ENCODE data around the gene TOP2B.

The TOP2B gene

DNA sequence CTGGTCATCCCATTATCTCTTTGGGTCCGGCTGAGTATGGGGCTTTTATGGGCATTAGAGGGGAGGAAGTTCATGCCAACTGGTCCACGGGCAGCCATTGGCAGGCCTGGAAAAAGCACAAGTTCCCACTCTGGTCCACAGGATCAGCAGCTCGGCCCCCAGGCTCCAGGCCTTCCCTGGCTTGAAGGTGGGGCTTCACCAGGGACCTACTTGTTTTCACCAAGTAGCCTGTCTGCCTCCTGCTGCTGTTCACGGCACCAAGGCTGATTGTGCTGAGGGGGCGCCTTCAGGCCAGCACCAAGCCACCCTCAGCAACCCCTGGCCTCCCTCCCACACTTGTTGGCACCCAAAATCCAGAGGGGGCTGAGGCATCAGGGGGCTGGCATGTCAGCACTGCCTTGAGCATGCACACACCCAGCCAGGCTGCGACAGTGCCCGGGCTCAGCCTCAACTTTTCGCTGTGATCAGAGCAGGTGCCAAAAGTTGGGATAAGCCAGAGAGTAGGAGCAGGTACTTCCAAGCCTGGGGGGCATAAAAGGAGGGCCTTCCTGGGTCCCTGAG lies 9.1 kb upstream of the TOP2B start:
- no peaks in the 10 kb centered on the region for H3F3A ChIP-seq (ENCODE audit: low read depth)
- no peak overlapping the region for H2AFZ ChIP-seq (ENCODE audit: low read length)
- no peaks in the 10 kb centered on the region for H4K20me1 ChIP-seq (ENCODE audit: insufficient read depth, low read length, poor library complexity, severe bottlenecking)
- H3K36me3 ChIP-seq (ENCODE audit: insufficient read depth, low read length) = no peaks in the 10 kb centered on the region
- H3K9me2 ChIP-seq (replicated peaks; ENCODE audit: low read depth, low read length) = no peaks in the 10 kb centered on the region
- H3K4me3 ChIP-seq (ENCODE audit: low read length, poor library complexity, severe bottlenecking) = no peak overlapping the region
- H3K27me3 ChIP-seq (ENCODE audit: insufficient read depth, low read length, poor library complexity, severe bottlenecking) = no peaks in the 10 kb centered on the region
- H3K4me2 ChIP-seq (ENCODE audit: low read depth, low read length, poor library complexity, severe bottlenecking) = no peak overlapping the region
- peaks cover 12% of the 10 kb centered on the region for H3K9me3 ChIP-seq (ENCODE audit: insufficient read depth, low read depth, low read length)
- no peaks in the 10 kb centered on the region for H3K79me2 ChIP-seq (ENCODE audit: insufficient read depth, low read length)
- TF ChIP-seq, protein P1, sequence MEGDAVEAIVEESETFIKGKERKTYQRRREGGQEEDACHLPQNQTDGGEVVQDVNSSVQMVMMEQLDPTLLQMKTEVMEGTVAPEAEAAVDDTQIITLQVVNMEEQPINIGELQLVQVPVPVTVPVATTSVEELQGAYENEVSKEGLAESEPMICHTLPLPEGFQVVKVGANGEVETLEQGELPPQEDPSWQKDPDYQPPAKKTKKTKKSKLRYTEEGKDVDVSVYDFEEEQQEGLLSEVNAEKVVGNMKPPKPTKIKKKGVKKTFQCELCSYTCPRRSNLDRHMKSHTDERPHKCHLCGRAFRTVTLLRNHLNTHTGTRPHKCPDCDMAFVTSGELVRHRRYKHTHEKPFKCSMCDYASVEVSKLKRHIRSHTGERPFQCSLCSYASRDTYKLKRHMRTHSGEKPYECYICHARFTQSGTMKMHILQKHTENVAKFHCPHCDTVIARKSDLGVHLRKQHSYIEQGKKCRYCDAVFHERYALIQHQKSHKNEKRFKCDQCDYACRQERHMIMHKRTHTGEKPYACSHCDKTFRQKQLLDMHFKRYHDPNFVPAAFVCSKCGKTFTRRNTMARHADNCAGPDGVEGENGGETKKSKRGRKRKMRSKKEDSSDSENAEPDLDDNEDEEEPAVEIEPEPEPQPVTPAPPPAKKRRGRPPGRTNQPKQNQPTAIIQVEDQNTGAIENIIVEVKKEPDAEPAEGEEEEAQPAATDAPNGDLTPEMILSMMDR (conservative IDR thresholded peaks at IDR 0.05; ENCODE audit: low read length) = no peak
- no peak for TF ChIP-seq EZH2phosphoT487 (IDR thresholded peaks at IDR 0.05; ENCODE audit: borderline replicate concordance)
- H3K9ac ChIP-seq (ENCODE audit: low read depth, low read length, poor library complexity, severe bottlenecking) = no peak overlapping the region
- peaks cover 11% of the 10 kb centered on the region for H3K4me1 ChIP-seq (ENCODE audit: insufficient read depth, low read length, poor library complexity, severe bottlenecking)

- no peak overlapping the region for H2AFZ ChIP-seq (ENCODE audit: low read length)
- peak overlapping the region; percentile 86 for H3K9ac ChIP-seq (ENCODE audit: low read depth, low read length, poor library complexity, severe bottlenecking)
- no peaks in the 10 kb centered on the region for H3K36me3 ChIP-seq (ENCODE audit: insufficient read depth, low read length)
- H4K20me1 ChIP-seq (ENCODE audit: insufficient read depth, low read length, poor library complexity, severe bottlenecking) = peaks cover 32% of the 10 kb centered on the region
- no peak for TF ChIP-seq EZH2phosphoT487 (IDR thresholded peaks at IDR 0.05; ENCODE audit: borderline replicate concordance)
- TF ChIP-seq, protein P1 (conservative IDR thresholded peaks at IDR 0.05; ENCODE audit: low read length) = no peak
- peaks cover 60% of the 10 kb centered on the region for H3K79me2 ChIP-seq (ENCODE audit: insufficient read depth, low read length)
- H3F3A ChIP-seq (ENCODE audit: low read depth) = peaks cover 7% of the 10 kb centered on the region; the same call in 1 of the 2 replicates
- H3K4me3 ChIP-seq (ENCODE audit: low read length, poor library complexity, severe bottlenecking) = peak overlapping the region; percentile 88
- H3K4me1 ChIP-seq (ENCODE audit: insufficient read depth, low read length, poor library complexity, severe bottlenecking) = peaks cover 52% of the 10 kb centered on the region
- peaks cover 11% of the 10 kb centered on the region for H3K27me3 ChIP-seq (ENCODE audit: insufficient read depth, low read length, poor library complexity, severe bottlenecking)
- H3K9me3 ChIP-seq (ENCODE audit: insufficient read depth, low read depth, low read length) = no peaks in the 10 kb centered on the region
- peak overlapping the region; percentile 92 for H3K4me2 ChIP-seq (ENCODE audit: low read depth, low read length, poor library complexity, severe bottlenecking)
- H3K9me2 ChIP-seq (replicated peaks; ENCODE audit: low read depth, low read length) = no peaks in the 10 kb centered on the region
These were observed 891 bp upstream of the TOP2B start for GRCh38 chr3:25665315-25666280.

DNA sequence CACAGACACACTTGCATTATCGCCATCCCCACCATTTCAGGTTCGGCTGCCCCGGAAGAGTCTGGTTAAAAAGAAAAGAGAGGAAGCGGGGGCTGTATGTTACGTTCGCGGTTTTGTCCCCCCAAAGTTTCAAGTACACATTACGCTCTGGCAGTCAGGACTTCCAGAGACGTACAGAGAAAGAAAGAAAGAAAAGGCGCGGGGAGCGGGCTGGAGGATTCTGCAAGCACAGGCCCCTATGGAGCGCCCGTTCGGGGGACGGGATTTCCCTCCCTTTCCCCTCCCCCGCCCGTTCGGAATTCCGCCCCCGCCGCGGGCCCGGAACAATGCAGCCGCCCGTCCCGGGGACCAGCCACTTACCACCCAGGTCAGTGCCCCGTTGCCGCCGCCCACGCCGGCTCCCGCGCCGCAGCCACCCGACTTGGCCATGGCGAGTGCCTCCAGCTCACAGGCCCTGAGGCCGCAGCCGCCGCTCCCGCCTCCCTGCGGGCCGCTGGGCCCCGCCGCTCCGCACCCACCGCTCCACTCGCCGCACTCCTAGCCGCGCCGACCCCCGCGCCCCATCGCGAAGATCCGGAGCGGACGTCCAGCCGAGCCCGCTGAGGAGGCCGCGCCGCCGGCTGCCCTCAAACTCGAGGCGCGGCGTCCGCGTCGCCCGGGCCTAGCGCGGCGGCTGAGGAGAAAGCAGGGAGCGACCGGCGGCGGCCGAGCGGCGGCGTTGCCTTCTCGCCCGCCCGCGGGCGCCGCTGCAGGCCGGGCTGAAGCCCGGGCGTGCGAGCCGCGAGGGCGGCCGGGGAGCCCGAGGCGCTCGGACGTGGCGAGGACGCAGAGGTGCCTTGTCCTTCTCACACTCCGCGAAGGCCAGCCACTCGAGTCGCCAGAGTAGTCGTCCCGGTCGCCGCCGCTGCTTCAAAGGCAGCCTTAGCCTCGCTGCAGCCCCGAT lies 567 bp downstream of the TOP2B start:
- peak overlapping the region; percentile 86 for H3K9ac ChIP-seq (ENCODE audit: low read depth, low read length, poor library complexity, severe bottlenecking)
- H3K4me2 ChIP-seq (ENCODE audit: low read depth, low read length, poor library complexity, severe bottlenecking) = peak overlapping the region; percentile 78
- no peak overlapping the region for H2AFZ ChIP-seq (ENCODE audit: low read length)
- H3K9me2 ChIP-seq (replicated peaks; ENCODE audit: low read depth, low read length) = no peaks in the 10 kb centered on the region
- no peaks in the 10 kb centered on the region for H3K36me3 ChIP-seq (ENCODE audit: insufficient read depth, low read length)
- peaks cover 11% of the 10 kb centered on the region for H3K27me3 ChIP-seq (ENCODE audit: insufficient read depth, low read length, poor library complexity, severe bottlenecking)
- H3K9me3 ChIP-seq (ENCODE audit: insufficient read depth, low read depth, low read length) = no peaks in the 10 kb centered on the region
- peaks cover 47% of the 10 kb centered on the region for H4K20me1 ChIP-seq (ENCODE audit: insufficient read depth, low read length, poor library complexity, severe bottlenecking)
- TF ChIP-seq, protein P1 (conservative IDR thresholded peaks at IDR 0.05; ENCODE audit: low read length) = no peak
- TF ChIP-seq EZH2phosphoT487 (IDR thresholded peaks at IDR 0.05; ENCODE audit: borderline replicate concordance) = no peak
- H3F3A ChIP-seq (ENCODE audit: low read depth) = peaks cover 7% of the 10 kb centered on the region; the same call in 1 of the 2 replicates
- H3K79me2 ChIP-seq (ENCODE audit: insufficient read depth, low read length) = peaks cover 74% of the 10 kb centered on the region
- H3K4me3 ChIP-seq (ENCODE audit: low read length, poor library complexity, severe bottlenecking) = peak overlapping the region; percentile 88
- H3K4me1 ChIP-seq (ENCODE audit: insufficient read depth, low read length, poor library complexity, severe bottlenecking) = peaks cover 57% of the 10 kb centered on the region
